Hepatocyte (in vitro differentiated cells): ENCODE measurements around the gene CIC. TPM values are rescaled to one million over a fixed set of nuclear protein-coding genes. Genes with fewer than 3 reads are reported as not detected.

Source experiments
- DNase-seq: peaks from one replicate; pipeline ENCODE4 v3.0.0-alpha.2; 2016; ENCODE audit warnings: low spot score
- H2AFZ ChIP-seq: fragments of 200-600 bp; sonication (generic); 2 replicates; pipeline ENCODE4 v1.6.0; 2016; ENCODE audit warnings: antibody characterized with exemption, mild to moderate bottlenecking
- H3K27ac ChIP-seq: fragments of 200-600 bp; sonication (generic); 2 replicates; pipeline ENCODE4 v1.5.1; 2016; ENCODE audit warnings: mild to moderate bottlenecking
- H3K27me3 ChIP-seq: fragments of 200-600 bp; sonication (generic); 2 replicates; pipeline ENCODE4 v1.6.1; 2016
- H3K36me3 ChIP-seq: fragments of 200-600 bp; sonication (generic); replicated peaks from 2 replicates; pipeline ENCODE4 v1.5.1; 2016; ENCODE audit warnings: low read depth; ENCODE audit not compliant: insufficient read depth
- H3K4me1 ChIP-seq: fragments of 200-600 bp; sonication (generic); 2 replicates; pipeline ENCODE4 v1.5.1; 2016; ENCODE audit warnings: mild to moderate bottlenecking, moderate library complexity; ENCODE audit not compliant: insufficient read depth
- H3K4me2 ChIP-seq: fragments of 200-600 bp; sonication (generic); 2 replicates; pipeline ENCODE4 v1.6.0; 2016
- H3K4me3 ChIP-seq: fragments of 200-600 bp; sonication (generic); 2 replicates; pipeline ENCODE4 v1.5.1; 2016; ENCODE audit warnings: mild to moderate bottlenecking
- H3K79me2 ChIP-seq: fragments of 200-600 bp; sonication (generic); 2 replicates; pipeline ENCODE4 v1.6.0; 2017; ENCODE audit warnings: mild to moderate bottlenecking
- H3K9me2 ChIP-seq: fragments of 200-600 bp; sonication (generic); replicated peaks from 2 replicates; pipeline ENCODE4 v1.6.0; 2017; ENCODE audit warnings: mild to moderate bottlenecking; ENCODE audit not compliant: insufficient read depth
- H3K9me3 ChIP-seq: fragments of 200-600 bp; sonication (generic); 2 replicates; pipeline ENCODE4 v1.5.1; 2016; ENCODE audit warnings: low read depth, mild to moderate bottlenecking
- H4K20me1 ChIP-seq: fragments of 200-600 bp; sonication (generic); 2 replicates; pipeline ENCODE4 v1.6.0; 2016; ENCODE audit warnings: mild to moderate bottlenecking; ENCODE audit not compliant: insufficient read depth, poor library complexity, severe bottlenecking
- EZH2 ChIP-seq: fragments of 200-600 bp; sonication (generic); IDR thresholded peaks from 2 replicates; pipeline ENCODE4 v1.6.1; 2016; ENCODE audit warnings: antibody characterized with exemption, mild to moderate bottlenecking, borderline replicate concordance
- EZH2phosphoT487 ChIP-seq: fragments of 200-600 bp; sonication (generic); IDR thresholded peaks from one replicate; pipeline ENCODE4 v1.6.1; 2018; ENCODE audit warnings: antibody characterized with exemption, mild to moderate bottlenecking, low read depth, moderate library complexity; ENCODE audit not compliant: unreplicated experiment, severe bottlenecking
- WGBS: methylation state at CpG from one replicate; pipeline ENCODE4 v1.1.6; 2016; ENCODE audit warnings: low lambda C conversion rate; ENCODE audit errors: missing lambda C conversion rate; 5-methylcytosine and 5-hydroxymethylcytosine counted together
- polyA plus RNA-seq: library from polyadenylated mRNA; unstranded; fragments of >200 nt; fragmentation: Nextera tagmentation; extraction: Ambion mirVana; gene quantifications from 2 replicates; pipeline ENCODE4 v1.2.1, GENCODE V29; 2016
- total RNA-seq: library from RNA; depleted of rRNA; stranded (reverse); fragments of >200 nt; gene quantifications from 2 replicates; pipeline ENCODE4 v1.2.3, GENCODE V29; 2014
- TF ChIP-seq, protein P1 (sequence below): fragments of 200-600 bp; sonication (generic); IDR thresholded peaks from 2 replicates; pipeline ENCODE4 v1.5.1; 2016; ENCODE audit warnings: antibody characterized with exemption, mild to moderate bottlenecking; ENCODE audit not compliant: poor library complexity

The CIC gene
- total and polyA plus RNA-seq, 2 experiments from 2014 or later: 17.4 to 23.2 TPM

GRCh38 chr19:42292963-42293362 lies 23.9 kb downstream of the CIC start:
- Histone ChIP-seq H2AFZ (no peak overlapping the region), H3K4me1 (no peaks in the 10 kb centered on the region), H3K27me3 (no peaks in the 10 kb centered on the region), H3K79me2 (peaks cover 3% of the 10 kb centered on the region), H3K36me3 (no peaks in the 10 kb centered on the region), H4K20me1 (peaks cover 14% of the 10 kb centered on the region), H3K27ac (no peak overlapping the region), H3K4me2 (no peak overlapping the region), H3K9me3 (no peaks in the 10 kb centered on the region), H3K4me3 (no peak overlapping the region), H3K9me2 (no peaks in the 10 kb centered on the region)
- no peak for DNase-seq
- 95% methylated on average over 10 of the region's 14 CpGs for WGBS
- no peak for TF ChIP-seq EZH2phosphoT487
- TF ChIP-seq, protein P1, sequence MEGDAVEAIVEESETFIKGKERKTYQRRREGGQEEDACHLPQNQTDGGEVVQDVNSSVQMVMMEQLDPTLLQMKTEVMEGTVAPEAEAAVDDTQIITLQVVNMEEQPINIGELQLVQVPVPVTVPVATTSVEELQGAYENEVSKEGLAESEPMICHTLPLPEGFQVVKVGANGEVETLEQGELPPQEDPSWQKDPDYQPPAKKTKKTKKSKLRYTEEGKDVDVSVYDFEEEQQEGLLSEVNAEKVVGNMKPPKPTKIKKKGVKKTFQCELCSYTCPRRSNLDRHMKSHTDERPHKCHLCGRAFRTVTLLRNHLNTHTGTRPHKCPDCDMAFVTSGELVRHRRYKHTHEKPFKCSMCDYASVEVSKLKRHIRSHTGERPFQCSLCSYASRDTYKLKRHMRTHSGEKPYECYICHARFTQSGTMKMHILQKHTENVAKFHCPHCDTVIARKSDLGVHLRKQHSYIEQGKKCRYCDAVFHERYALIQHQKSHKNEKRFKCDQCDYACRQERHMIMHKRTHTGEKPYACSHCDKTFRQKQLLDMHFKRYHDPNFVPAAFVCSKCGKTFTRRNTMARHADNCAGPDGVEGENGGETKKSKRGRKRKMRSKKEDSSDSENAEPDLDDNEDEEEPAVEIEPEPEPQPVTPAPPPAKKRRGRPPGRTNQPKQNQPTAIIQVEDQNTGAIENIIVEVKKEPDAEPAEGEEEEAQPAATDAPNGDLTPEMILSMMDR: no peak
- no peak for TF ChIP-seq EZH2

DNA sequence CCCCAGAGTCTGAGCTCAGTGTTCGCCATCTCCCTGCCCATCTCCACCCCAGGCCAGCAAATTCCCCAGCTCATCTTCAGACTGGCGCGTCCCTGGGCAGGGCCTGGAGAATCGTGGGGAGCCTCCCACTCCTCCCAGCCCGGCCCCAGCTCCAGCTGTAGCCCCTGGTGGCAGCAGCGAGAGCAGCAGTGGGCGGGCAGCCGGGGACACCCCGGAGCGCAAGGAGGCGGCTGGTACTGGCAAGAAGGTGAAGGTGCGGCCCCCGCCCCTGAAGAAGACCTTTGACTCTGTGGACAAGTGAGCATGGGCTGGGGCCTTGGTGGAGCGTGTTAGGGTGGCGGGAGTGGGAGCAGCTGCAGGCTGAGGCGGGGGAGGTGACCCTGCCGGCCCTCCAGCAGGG lies 24.5 kb downstream of the CIC start:
- Histone ChIP-seq H3K4me2 (no peak overlapping the region), H3K9me3 (no peaks in the 10 kb centered on the region), H3K27ac (no peak overlapping the region), H2AFZ (no peak overlapping the region), H4K20me1 (peaks cover 10% of the 10 kb centered on the region), H3K79me2 (no peaks in the 10 kb centered on the region), H3K27me3 (no peaks in the 10 kb centered on the region), H3K36me3 (no peaks in the 10 kb centered on the region), H3K4me3 (no peak overlapping the region), H3K9me2 (no peaks in the 10 kb centered on the region), H3K4me1 (no peaks in the 10 kb centered on the region)
- 88% methylated on average over 17 of the region's 17 CpGs for WGBS
- TF ChIP-seq EZH2phosphoT487: no peak
- TF ChIP-seq, protein P1: peak; percentile 8
- no peak for DNase-seq

GRCh38 chr19:42293948-42294347 lies 24.9 kb downstream of the CIC start:
- Histone ChIP-seq H3K36me3 (no peaks in the 10 kb centered on the region), H4K20me1 (peaks cover 7% of the 10 kb centered on the region)
- over 99% methylated on average over 14 of the region's 15 CpGs for WGBS

More at GRCh38 chr19:42293948-42294347, 24.9 kb downstream of the CIC start:
- no peaks in the 10 kb centered on the region for H3K9me2 ChIP-seq
- DNase-seq: no peak
- H3K4me3 ChIP-seq: no peak overlapping the region
- no peaks in the 10 kb centered on the region for H3K9me3 ChIP-seq
- H3K4me1 ChIP-seq: no peaks in the 10 kb centered on the region
- no peak overlapping the region for H2AFZ ChIP-seq
- no peak overlapping the region for H3K27ac ChIP-seq
- no peak for TF ChIP-seq EZH2
- no peak for TF ChIP-seq EZH2phosphoT487
- TF ChIP-seq, protein P1: no peak
- H3K27me3 ChIP-seq: no peaks in the 10 kb centered on the region
- no peak overlapping the region for H3K4me2 ChIP-seq
- no peaks in the 10 kb centered on the region for H3K79me2 ChIP-seq
